CD4-positive, alpha-beta T cell treated with Interleukin-4 for 1 hour (primary cell): ENCODE data around the gene PIEZO1.
A peak's percentile ranks its signal among the peaks of the same experiment; 100 is the strongest.

Experiments
- DNase-seq, 2 donors: peaks; one replicate each; pipeline ENCODE4 v3.0.0-alpha.2; 2020 to 2022

Gene PIEZO1

DNA sequence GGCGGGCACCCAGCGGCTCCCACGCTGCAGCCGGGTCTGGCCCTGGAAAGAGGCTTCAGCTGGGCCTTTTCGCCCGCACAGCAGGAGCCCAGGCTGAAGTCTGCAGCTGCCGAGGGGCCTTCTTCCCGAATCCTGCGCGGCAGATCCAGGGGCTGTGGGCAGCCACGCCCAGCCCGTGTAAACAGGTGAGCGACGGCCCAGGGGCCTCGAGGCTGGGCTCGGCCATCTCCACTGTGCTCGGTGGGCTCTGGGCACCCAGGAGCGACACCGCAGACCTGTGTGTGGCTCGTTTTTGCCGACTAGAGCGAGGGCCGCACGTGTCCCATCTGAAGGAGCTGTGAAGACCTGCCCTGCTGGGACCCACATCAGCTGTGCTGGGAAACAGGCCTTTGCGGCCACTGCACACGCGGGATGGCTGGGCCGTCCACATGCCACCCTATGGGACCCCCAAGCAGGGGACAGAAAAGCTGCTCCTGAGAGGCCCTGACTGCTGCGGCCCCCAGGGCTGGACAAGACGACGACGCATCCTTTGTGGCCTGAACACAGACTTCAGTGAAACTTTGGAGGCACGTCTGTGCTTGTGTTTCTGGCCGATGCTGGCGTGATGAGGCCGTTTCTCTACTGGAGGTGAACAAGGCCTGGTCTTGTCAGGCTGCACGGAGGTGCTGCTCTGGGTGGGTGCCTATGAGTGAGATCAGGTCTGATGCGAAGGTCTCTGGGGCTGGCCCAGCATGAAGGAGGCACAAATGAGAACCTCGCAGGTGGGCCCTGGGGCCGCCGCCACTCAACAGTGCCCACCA lies 31.9 kb upstream of the PIEZO1 start:
- no peak for DNase-seq

- peak; percentile 48 to 59 for DNase-seq
Measured at GRCh38 chr16:88815901-88816589, 31.0 kb upstream of the PIEZO1 start.

GRCh38 chr16:88815227-88815626 lies 30.2 kb upstream of the PIEZO1 start:
- no peak for DNase-seq

DNA sequence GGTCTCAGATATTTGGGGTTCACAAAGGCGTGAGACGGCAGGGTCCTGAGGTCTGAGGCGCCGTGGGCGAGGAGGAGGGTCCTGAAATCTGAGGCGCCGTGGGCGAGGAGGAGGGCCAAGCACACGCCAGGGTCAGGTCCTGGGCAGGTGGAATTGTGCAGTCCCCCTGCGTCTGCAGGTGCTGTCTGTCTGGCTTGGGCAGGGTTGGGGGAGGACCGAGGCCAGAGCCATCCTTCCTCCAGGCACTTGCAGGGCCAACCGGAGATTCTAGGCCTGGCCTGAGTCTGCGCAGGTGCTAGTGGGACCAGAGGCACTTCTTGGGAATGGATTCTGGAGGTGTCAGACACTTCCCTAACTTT lies 29.1 kb upstream of the PIEZO1 start:
- DNase-seq: no peak

- DNase-seq: no peak
Measured at GRCh38 chr16:88813269-88814143, 28.5 kb upstream of the PIEZO1 start.

DNA sequence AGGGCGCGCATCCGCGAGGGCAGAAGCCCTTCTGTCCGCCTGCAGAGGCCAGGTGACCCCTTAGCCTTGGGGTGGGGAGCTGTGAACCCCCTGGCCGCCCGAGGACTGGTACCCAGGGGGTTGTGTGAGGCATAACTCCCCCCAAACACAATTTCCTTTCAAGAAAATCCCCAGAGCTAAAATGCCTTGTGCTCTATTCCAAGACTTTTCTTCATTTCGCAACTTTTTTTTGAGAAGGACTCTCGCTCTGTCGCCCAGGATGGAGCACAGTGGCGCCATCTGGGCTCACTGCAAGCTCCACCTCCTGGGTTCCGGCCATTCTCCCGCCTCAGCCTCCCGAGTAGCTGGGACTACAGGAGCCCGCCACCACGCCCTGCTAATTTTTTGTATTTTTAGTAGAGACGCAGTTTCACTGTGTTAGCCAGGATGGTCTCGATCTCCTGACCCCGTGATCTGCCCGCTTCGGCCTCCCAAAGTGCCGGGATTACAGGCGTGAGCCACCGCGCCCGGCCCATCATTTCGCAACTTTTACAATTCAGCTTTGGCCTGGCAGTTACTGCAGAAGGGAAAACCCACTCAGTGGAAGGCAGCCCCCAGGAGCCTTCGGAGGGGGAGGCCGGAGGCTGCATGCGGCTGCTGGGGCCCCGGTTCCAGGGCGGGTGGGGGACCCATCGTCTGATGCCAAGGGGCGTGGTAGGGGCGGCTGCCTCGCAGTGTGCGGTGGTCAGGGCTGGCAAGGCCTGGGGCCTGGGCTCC lies 27.7 kb upstream of the PIEZO1 start:
- DNase-seq: no peak

DNA sequence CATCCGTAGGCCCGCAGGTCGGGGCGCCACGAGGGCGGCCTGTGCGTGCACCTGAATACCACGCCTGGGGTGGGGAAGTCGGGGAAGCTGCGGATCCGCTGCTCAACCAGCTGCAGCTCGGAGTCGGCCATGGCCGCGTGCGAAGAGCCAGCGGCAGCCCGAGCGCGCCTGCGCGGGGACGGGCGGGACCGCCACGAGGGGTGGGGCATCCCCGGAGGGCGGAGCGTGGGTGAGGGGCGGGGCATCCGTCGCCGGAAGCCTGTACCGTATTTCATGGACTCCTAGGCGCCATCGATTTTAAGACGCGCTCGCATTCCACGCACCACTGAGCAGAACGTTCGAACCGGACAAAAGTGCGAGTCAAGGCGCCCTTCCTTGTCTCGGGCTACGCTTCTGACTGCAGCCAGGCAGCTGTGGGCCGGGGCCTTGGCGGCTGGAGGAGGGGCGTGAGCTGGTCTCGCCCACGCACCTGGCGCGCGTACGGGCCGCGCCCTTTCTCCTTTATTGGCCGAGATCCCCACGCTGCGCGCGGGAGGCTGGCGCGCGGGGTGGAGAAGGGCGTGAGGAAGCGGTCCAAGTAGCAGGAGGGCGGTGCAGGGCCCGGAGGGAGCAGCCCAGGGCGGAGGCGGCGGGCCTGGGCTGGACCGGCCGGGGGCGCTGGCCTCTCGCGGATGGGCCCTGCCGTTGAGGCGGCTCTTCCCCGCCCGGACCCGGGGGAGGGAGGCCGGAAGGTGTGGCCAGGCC lies 26.9 kb upstream of the PIEZO1 start, which contains the start of gene APRT:
APRT (minus strand) TSS at position 160 of the 744 bp plus-strand sequence; CDS start at position 131, 29 bp downstream.
- DNase-seq: peak; percentile 95 to 96

GRCh38 chr16:88810912-88811768 lies 26.1 kb upstream of the PIEZO1 start:
- DNase-seq: peak; percentile 65 to 71

GRCh38 chr16:88810166-88810911 lies 25.3 kb upstream of the PIEZO1 start:
- peak in 1 of 2 donors; percentile 36 for DNase-seq

- DNase-seq: no peak
Measured at GRCh38 chr16:88809676-88810165, 24.7 kb upstream of the PIEZO1 start.

GRCh38 chr16:88809068-88809675 lies 24.2 kb upstream of the PIEZO1 start:
- no peak for DNase-seq

DNA sequence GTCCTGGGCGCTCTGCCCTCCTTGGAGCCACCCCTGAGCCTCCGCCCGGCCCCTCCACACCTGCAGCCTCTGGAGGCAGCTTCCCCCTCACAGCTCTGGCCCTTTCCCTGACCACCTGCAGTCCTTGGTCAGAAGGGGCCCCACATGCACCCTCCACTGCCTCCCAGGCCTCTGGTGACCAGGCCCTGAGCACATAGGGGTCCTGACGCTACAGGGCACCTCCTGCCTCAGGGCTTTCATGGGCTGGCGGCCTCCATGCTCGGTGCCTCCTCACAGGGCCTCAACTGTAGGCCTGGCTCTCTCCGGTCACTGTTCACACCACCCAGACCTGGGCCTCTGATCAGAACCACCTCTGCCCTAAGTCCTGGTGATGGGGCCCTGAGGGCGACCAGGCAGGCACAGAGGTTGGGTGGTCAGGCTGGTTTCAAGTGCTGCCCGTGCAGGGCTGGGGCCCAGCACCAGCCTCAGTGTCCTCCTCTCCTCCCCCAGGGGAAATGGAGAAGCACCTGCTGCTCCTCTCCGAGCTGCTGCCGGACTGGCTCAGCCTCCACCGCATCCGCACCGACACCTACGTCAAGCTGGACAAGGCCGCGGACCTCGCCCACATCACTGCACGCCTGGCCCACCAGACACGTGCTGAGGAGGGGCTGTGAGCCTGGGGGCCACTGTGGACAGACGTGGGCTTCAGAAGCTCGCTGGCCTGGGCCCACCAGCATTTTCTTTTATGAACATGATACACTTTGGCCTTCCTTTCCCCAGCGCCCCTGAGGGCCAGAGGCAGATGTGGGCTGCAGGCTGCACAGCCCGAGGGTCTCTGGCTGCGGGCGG lies 22.8 kb upstream of the PIEZO1 start:
- no peak for DNase-seq

- DNase-seq: no peak
Measured at GRCh38 chr16:88807142-88807625, 22.2 kb upstream of the PIEZO1 start.

DNA sequence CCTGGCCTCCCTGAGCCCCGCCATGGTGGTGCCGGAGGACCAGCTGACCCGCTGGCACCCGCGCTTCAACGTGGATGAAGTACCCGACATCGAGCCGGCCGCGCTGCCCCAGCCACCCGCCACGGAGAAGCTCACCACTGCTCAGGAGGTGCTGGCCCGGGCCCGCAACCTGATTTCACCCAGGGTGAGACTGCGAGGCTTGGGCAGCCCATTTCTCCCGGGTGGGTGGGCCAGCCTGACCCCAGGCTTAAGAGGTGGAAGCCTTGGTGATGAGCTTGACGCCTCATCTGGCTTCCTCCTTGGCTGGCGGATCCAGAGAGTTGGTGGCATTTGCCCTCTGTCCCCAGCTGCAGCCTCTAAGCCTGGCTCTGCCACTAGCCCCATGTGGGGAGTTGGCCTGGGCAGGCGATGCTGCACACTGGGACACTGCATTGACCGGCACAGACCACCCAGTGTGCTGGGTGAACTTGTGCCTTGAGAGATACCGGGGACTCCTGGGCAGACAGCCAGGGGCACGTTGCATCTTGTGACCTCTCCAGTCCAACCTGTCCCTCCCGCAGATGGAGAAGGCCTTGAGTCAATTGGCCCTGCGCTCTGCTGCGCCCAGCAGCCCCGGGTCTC lies 21.6 kb upstream of the PIEZO1 start:
- DNase-seq: no peak

GRCh38 chr16:88805887-88806393 lies 20.9 kb upstream of the PIEZO1 start:
- no peak for DNase-seq

- DNase-seq: no peak
Measured at GRCh38 chr16:88805340-88805715, 20.3 kb upstream of the PIEZO1 start.

DNA sequence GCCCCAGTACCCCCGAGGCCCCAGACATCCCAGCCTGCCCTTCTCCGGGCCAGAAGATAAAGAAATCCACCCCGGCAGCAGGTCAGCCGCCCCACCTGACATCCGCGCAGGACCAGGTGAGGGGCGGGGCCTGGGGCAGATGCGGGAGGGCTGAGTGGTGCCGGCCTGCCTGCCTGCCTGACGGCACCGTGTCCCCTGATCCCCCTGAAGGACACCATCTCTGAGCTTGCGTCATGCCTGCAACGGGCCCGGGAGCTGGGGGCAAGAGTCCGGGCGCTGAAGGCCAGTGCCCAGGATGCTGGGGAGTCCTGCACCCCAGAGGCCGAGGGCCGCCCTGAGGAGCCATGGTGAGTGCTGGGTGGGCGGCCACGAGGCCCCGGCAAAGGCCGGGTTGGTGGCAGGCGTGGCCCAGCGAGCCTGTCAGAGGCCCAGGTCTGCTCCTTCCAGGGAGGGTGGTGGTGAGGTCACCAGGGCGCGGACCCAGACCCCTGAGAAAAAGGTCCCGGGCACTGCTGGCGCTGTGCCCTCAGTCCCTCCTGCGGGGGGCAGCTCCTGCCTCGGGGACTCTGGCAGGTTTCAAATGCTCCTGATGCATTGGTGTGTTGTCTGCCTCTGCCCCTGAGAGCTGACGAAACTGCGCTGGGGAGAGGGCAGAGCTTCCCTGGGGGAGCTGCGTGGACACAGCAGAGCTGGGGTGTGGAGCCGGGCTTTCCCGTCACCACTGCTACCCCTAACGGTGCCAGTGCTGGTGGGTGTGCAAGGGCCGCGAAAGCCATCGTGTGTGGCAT lies 19.7 kb upstream of the PIEZO1 start:
- no peak for DNase-seq
